Esophagus squamous epithelium (tissue), 4 donors: ENCODE results near the gene COL24A1.
"Not testable (repeated sequence)": the region's sequence is repeated elsewhere in the genome, so short reads cannot be mapped to it uniquely, and the experiment has no call there.

Experiments used
- POLR2A ChIP-seq, 4 donors: fragments of 450-650 bp; IDR thresholded peaks; one replicate each; pipeline ENCODE4 v1.6.1; 2017; ENCODE audit warnings: antibody characterized with exemption in 4 of 4, mild to moderate bottlenecking in 4 of 4, moderate library complexity in 3 of 4
- TF ChIP-seq, protein P1 (sequence below), 6 experiments: fragments of 450-650 bp in 4 of 6; fragments of 200-600 bp in 2 of 6; sonication (generic) in 2 of 6; IDR thresholded peaks; one replicate each; pipeline ENCODE4 v1.5.1; 2016 to 2019; ENCODE audit warnings: antibody characterized with exemption in 6 of 6, mild to moderate bottlenecking in 4 of 6, moderate library complexity in 4 of 6

DNA sequence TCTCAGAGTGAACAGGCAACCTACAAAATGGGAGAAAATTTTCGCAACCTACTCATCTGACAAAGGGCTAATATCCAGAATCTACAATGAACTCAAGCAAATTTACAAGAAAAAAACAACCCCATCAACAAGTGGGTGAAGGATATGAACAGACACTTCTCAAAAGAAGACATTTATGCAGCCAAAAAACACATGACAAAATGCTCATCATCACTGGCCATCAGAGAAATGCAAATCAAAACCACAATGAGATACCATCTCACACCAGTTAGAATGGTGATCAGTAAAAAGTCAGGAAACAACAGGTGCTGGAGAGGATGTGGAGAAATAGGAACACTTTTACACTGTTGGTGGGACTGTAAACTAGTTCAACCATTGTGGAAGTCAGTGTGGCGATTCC lies 323.4 kb downstream of the COL24A1 start:
- TF ChIP-seq, protein P1, sequence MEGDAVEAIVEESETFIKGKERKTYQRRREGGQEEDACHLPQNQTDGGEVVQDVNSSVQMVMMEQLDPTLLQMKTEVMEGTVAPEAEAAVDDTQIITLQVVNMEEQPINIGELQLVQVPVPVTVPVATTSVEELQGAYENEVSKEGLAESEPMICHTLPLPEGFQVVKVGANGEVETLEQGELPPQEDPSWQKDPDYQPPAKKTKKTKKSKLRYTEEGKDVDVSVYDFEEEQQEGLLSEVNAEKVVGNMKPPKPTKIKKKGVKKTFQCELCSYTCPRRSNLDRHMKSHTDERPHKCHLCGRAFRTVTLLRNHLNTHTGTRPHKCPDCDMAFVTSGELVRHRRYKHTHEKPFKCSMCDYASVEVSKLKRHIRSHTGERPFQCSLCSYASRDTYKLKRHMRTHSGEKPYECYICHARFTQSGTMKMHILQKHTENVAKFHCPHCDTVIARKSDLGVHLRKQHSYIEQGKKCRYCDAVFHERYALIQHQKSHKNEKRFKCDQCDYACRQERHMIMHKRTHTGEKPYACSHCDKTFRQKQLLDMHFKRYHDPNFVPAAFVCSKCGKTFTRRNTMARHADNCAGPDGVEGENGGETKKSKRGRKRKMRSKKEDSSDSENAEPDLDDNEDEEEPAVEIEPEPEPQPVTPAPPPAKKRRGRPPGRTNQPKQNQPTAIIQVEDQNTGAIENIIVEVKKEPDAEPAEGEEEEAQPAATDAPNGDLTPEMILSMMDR (IDR thresholded peaks at IDR 0.05), result not testable (repeated sequence)
- TF ChIP-seq POLR2A (IDR thresholded peaks at IDR 0.05), result not testable (repeated sequence)
